ENCODE measurements around the gene ZNF366. TPM values are rescaled to one million over a fixed set of nuclear protein-coding genes. Genes with fewer than 3 reads are reported as not detected.

The ZNF366 gene
- total RNA-seq, 4 donors from 2014 or later = 0.38 to 3.8 (median 2.1) TPM

- Histone ChIP-seq H3K4me3 (no peak overlapping the region), H3K27ac (peak overlapping the region; percentile 67), H3K9me3 (no peaks in the 10 kb centered on the region), H3K27me3 (no peaks in the 10 kb centered on the region), H3K36me3 (no peaks in the 10 kb centered on the region), H3K4me1 (peaks cover 31% of the 10 kb centered on the region)
- 81% methylated on average over 4 of the region's 4 CpGs for WGBS
- no peak for DNase-seq (ENCODE audit: low spot score in 2 of 2)
- TF ChIP-seq EP300 (IDR thresholded peaks at IDR 0.05) = no peak
- TF ChIP-seq POLR2AphosphoS5 (IDR thresholded peaks at IDR 0.05) = no peak
- TF ChIP-seq, protein P1, sequence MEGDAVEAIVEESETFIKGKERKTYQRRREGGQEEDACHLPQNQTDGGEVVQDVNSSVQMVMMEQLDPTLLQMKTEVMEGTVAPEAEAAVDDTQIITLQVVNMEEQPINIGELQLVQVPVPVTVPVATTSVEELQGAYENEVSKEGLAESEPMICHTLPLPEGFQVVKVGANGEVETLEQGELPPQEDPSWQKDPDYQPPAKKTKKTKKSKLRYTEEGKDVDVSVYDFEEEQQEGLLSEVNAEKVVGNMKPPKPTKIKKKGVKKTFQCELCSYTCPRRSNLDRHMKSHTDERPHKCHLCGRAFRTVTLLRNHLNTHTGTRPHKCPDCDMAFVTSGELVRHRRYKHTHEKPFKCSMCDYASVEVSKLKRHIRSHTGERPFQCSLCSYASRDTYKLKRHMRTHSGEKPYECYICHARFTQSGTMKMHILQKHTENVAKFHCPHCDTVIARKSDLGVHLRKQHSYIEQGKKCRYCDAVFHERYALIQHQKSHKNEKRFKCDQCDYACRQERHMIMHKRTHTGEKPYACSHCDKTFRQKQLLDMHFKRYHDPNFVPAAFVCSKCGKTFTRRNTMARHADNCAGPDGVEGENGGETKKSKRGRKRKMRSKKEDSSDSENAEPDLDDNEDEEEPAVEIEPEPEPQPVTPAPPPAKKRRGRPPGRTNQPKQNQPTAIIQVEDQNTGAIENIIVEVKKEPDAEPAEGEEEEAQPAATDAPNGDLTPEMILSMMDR (IDR thresholded peaks at IDR 0.05) = no peak
- no peak for TF ChIP-seq POLR2A (IDR thresholded peaks at IDR 0.05)
These were observed 66.0 kb downstream of the ZNF366 start for GRCh38 chr5:72441094-72441723.

GRCh38 chr5:72440207-72440638 is 67.0 kb downstream of the ZNF366 start:
- no peak for DNase-seq (ENCODE audit: low spot score in 2 of 2)
- H3K36me3 ChIP-seq = no peaks in the 10 kb centered on the region
- peak overlapping the region; percentile 67 for H3K27ac ChIP-seq
- H3K27me3 ChIP-seq = no peaks in the 10 kb centered on the region
- 61% methylated on average over 1 of the region's 1 CpG for WGBS
- peaks cover 38% of the 10 kb centered on the region for H3K4me1 ChIP-seq
- TF ChIP-seq POLR2A (IDR thresholded peaks at IDR 0.05) (no peak), POLR2AphosphoS5 (IDR thresholded peaks at IDR 0.05) (no peak), EP300 (IDR thresholded peaks at IDR 0.05) (no peak)
- TF ChIP-seq, protein P1 (IDR thresholded peaks at IDR 0.05) = no peak
- no peak overlapping the region for H3K4me3 ChIP-seq
- no peaks in the 10 kb centered on the region for H3K9me3 ChIP-seq

DNA sequence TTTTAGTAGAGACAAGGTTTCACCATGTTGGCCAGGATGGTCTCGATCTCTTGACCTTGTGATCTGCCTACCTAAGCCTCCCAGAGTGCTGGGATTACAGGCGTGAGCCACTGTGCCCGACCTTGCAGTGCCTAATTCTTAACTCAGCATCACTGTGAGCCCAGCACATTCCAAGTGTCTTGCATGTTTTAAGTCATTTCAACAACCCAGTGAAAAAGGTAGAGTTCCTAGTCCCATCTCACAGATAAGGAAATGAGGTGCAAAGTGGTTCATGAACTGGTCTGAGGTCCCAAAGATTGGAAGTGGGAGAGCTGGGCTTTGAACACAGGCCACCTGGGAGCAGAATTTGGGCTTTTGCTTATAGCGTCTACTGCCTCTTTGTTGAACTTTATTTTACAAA is 68.0 kb downstream of the ZNF366 start:
- Histone ChIP-seq H3K27ac (peak overlapping the region; percentile 3), H3K36me3 (no peaks in the 10 kb centered on the region), H3K4me3 (no peak overlapping the region), H3K27me3 (no peaks in the 10 kb centered on the region), H3K4me1 (peaks cover 49% of the 10 kb centered on the region), H3K9me3 (no peaks in the 10 kb centered on the region)
- DNase-seq (ENCODE audit: low spot score in 2 of 2) = no peak
- TF ChIP-seq, protein P1 (IDR thresholded peaks at IDR 0.05) = no peak
- no peak for TF ChIP-seq EP300 (IDR thresholded peaks at IDR 0.05)
- TF ChIP-seq POLR2AphosphoS5 (IDR thresholded peaks at IDR 0.05) = no peak
- TF ChIP-seq POLR2A (IDR thresholded peaks at IDR 0.05) = no peak
- 90% methylated on average over 4 of the region's 4 CpGs for WGBS

- TF ChIP-seq, protein P1 (IDR thresholded peaks at IDR 0.05) = no peak
- no peak for TF ChIP-seq POLR2A (IDR thresholded peaks at IDR 0.05)
- TF ChIP-seq POLR2AphosphoS5 (IDR thresholded peaks at IDR 0.05) = no peak
- no peak for TF ChIP-seq EP300 (IDR thresholded peaks at IDR 0.05)
- Histone ChIP-seq H3K36me3 (no peaks in the 10 kb centered on the region), H3K27me3 (no peaks in the 10 kb centered on the region), H3K9me3 (no peaks in the 10 kb centered on the region), H3K4me3 (no peak overlapping the region), H3K4me1 (peaks cover 59% of the 10 kb centered on the region), H3K27ac (no peak overlapping the region)
- 77% methylated on average over 3 of the region's 3 CpGs for WGBS
- no peak for DNase-seq (ENCODE audit: low spot score in 2 of 2)
These were observed 69.1 kb downstream of the ZNF366 start for GRCh38 chr5:72438141-72438540.

- Histone ChIP-seq H3K4me1 (peaks cover 65% of the 10 kb centered on the region), H3K27me3 (no peaks in the 10 kb centered on the region), H3K4me3 (no peak overlapping the region), H3K27ac (no peak overlapping the region), H3K36me3 (no peaks in the 10 kb centered on the region), H3K9me3 (no peaks in the 10 kb centered on the region)
- whole genome bisulfite sequencing = 76% methylated on average over 3 of the region's 3 CpGs
- TF ChIP-seq, protein P1 (IDR thresholded peaks at IDR 0.05) = no peak
- TF ChIP-seq POLR2AphosphoS5 (IDR thresholded peaks at IDR 0.05) = no peak
- TF ChIP-seq POLR2A (IDR thresholded peaks at IDR 0.05) = no peak
- TF ChIP-seq EP300 (IDR thresholded peaks at IDR 0.05) = no peak
- no peak for DNase-seq (ENCODE audit: low spot score in 2 of 2)
These were observed 70.3 kb downstream of the ZNF366 start for GRCh38 chr5:72436796-72437471.

All from suprapubic skin (tissue), 4 donors.